Sigmoid colon (tissue), 4 donors: Measurements from ENCODE around the gene CDC42BPB.
"Not testable (repeated sequence)": the region's sequence is repeated elsewhere in the genome, so short reads cannot be mapped to it uniquely, and the experiment has no call there.

Source experiments
- CTCF ChIP-seq, 4 experiments: fragments of 450-650 bp in 3 of 4; fragments of 200-600 bp in 1 of 4; IDR thresholded peaks; one replicate each; pipeline ENCODE4 v1.5.1; 2016 to 2019; ENCODE audit warnings: antibody characterized with exemption in 4 of 4, mild to moderate bottlenecking in 3 of 4, moderate library complexity in 2 of 4
- EP300 ChIP-seq, 4 donors: sonication (generic); formaldehyde crosslinking; IDR thresholded peaks; one replicate each; pipeline ENCODE4 v1.6.1; 2017; ENCODE audit warnings: antibody characterized with exemption in 4 of 4
- POLR2A ChIP-seq, 2 donors: fragments of 450-650 bp; IDR thresholded peaks; one replicate each; pipeline ENCODE4 v1.6.1; 2016; ENCODE audit warnings: antibody characterized with exemption in 2 of 2, mild to moderate bottlenecking in 2 of 2, moderate library complexity in 2 of 2

DNA sequence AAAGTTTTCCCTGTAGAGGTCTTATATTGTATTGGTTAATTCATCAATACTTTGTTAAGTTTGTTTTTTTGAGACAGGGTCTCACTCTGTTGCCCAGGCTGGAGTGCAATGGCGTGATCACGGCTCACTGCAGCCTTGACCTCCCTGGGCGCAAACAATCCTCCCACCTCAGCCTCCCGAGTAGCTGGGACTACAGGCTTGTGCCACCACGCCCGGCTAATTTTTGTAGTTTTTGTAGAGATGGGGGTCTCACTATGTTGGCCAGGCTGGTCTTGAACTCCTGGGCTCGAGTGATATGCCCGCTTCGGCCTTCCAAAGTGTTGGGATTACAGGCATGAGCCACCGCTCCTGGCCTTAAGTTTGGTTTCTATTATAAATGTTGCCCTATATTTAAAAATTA is 130.5 kb downstream of the CDC42BPB start:
- TF ChIP-seq POLR2A, CTCF, EP300 (IDR thresholded peaks at IDR 0.05): not testable (repeated sequence)
